ENCODE data around the gene AATK.
"Not testable (repeated sequence)": the region's sequence is repeated elsewhere in the genome, so short reads cannot be mapped to it uniquely, and the experiment has no call there.

Gene AATK

GRCh38 chr17:81083125-81083765 lies 82.8 kb downstream of the AATK start:
- Mint-ChIP-seq H3K27me3 (no peaks in the 10 kb centered on the region), H3K9me3 (no peaks in the 10 kb centered on the region), H3K4me1 (no peaks in the 10 kb centered on the region), H3K4me3 (no peak overlapping the region), H3K27ac (no peak overlapping the region)
- ATAC-seq (no peak), DNase-seq (no peak)

- H3K4me1 Mint-ChIP-seq = no peaks in the 10 kb centered on the region
- no peak overlapping the region for H3K4me3 Mint-ChIP-seq
- H3K27ac Mint-ChIP-seq = no peak overlapping the region
- no peaks in the 10 kb centered on the region for H3K27me3 Mint-ChIP-seq
- H3K9me3 Mint-ChIP-seq = no peaks in the 10 kb centered on the region
- DNase-seq (no peak), ATAC-seq (no peak)
Observed at GRCh38 chr17:81082177-81083073, 83.6 kb downstream of the AATK start.

- Mint-ChIP-seq H3K9me3 (no peaks in the 10 kb centered on the region), H3K27ac (peak overlapping the region in 1 of 2 donors; percentile 62), H3K4me1 (no peaks in the 10 kb centered on the region), H3K4me3 (no peak overlapping the region), H3K27me3 (no peaks in the 10 kb centered on the region)
- ATAC-seq (no peak), DNase-seq (no peak)
Observed at GRCh38 chr17:81081222-81082176, 84.5 kb downstream of the AATK start.

- Mint-ChIP-seq H3K4me1 (no peaks in the 10 kb centered on the region), H3K4me3 (no peak overlapping the region), H3K9me3 (no peaks in the 10 kb centered on the region), H3K27me3 (no peaks in the 10 kb centered on the region), H3K27ac (no peak overlapping the region)
- ATAC-seq (no peak), DNase-seq (no peak)
Observed at GRCh38 chr17:81080019-81080418, 86.0 kb downstream of the AATK start.

GRCh38 chr17:81078026-81078913 lies 87.8 kb downstream of the AATK start:
- not testable (repeated sequence) for H3K27me3 Mint-ChIP-seq, DNase-seq, H3K4me3 Mint-ChIP-seq, ATAC-seq, H3K9me3 Mint-ChIP-seq, H3K4me1 Mint-ChIP-seq
- H3K27ac Mint-ChIP-seq = peak overlapping the region in 1 of 2 donors; percentile 87

GRCh38 chr17:81076141-81076679 lies 89.8 kb downstream of the AATK start:
- Mint-ChIP-seq H3K4me1 (no peaks in the 10 kb centered on the region), H3K27me3 (no peaks in the 10 kb centered on the region), H3K4me3 (no peak overlapping the region), H3K9me3 (no peaks in the 10 kb centered on the region), H3K27ac (peak overlapping the region in 1 of 2 donors; percentile 91)
- DNase-seq (no peak), ATAC-seq (no peak)

- Mint-ChIP-seq H3K4me3 (no peak overlapping the region), H3K27ac (no peak overlapping the region), H3K4me1 (no peaks in the 10 kb centered on the region), H3K9me3 (no peaks in the 10 kb centered on the region), H3K27me3 (no peaks in the 10 kb centered on the region)
- DNase-seq (no peak), ATAC-seq (no peak)
Observed at GRCh38 chr17:81075307-81075706, 90.7 kb downstream of the AATK start.

GRCh38 chr17:81074875-81075274 lies 91.1 kb downstream of the AATK start:
- no peak for DNase-seq
- Mint-ChIP-seq H3K27ac (no peak overlapping the region), H3K4me1 (no peaks in the 10 kb centered on the region), H3K4me3 (no peak overlapping the region), H3K9me3 (no peaks in the 10 kb centered on the region), H3K27me3 (no peaks in the 10 kb centered on the region)
- no peak for ATAC-seq

GRCh38 chr17:81073967-81074839 lies 91.8 kb downstream of the AATK start:
- Mint-ChIP-seq H3K4me1 (no peaks in the 10 kb centered on the region), H3K9me3 (no peaks in the 10 kb centered on the region), H3K4me3 (no peak overlapping the region), H3K27ac (no peak overlapping the region), H3K27me3 (no peaks in the 10 kb centered on the region)
- DNase-seq (no peak), ATAC-seq (no peak)

- no peak for ATAC-seq
- no peak for DNase-seq
- no peaks in the 10 kb centered on the region for H3K9me3 Mint-ChIP-seq
- no peaks in the 10 kb centered on the region for H3K4me1 Mint-ChIP-seq
- no peak overlapping the region for H3K4me3 Mint-ChIP-seq
- H3K27ac Mint-ChIP-seq = no peak overlapping the region
- H3K27me3 Mint-ChIP-seq = no peaks in the 10 kb centered on the region
Observed at GRCh38 chr17:81071761-81072741, 94.0 kb downstream of the AATK start.

- ATAC-seq = no peak
- Mint-ChIP-seq H3K9me3 (no peaks in the 10 kb centered on the region), H3K27me3 (no peaks in the 10 kb centered on the region), H3K27ac (no peak overlapping the region), H3K4me1 (no peaks in the 10 kb centered on the region), H3K4me3 (no peak overlapping the region)
- DNase-seq = no peak
Observed at GRCh38 chr17:81070541-81071246, 95.3 kb downstream of the AATK start.

- DNase-seq (no peak), ATAC-seq (no peak)
- H3K9me3 Mint-ChIP-seq = no peaks in the 10 kb centered on the region
- no peak overlapping the region for H3K4me3 Mint-ChIP-seq
- no peak overlapping the region for H3K27ac Mint-ChIP-seq
- no peaks in the 10 kb centered on the region for H3K27me3 Mint-ChIP-seq
- H3K4me1 Mint-ChIP-seq = peaks cover 1% of the 10 kb centered on the region
Observed at GRCh38 chr17:81069135-81069645, 96.8 kb downstream of the AATK start.
